Right cardiac atrium (tissue), 5 donors: ENCODE data around the gene GRM3. TPM values are rescaled to one million over a fixed set of nuclear protein-coding genes. Genes with fewer than 3 reads are reported as not detected.

Source experiments
- ATAC-seq, 2 donors: fragments of 200-7000 bp; cut with Tn5 transposase; one replicate each; pipeline versions ENCODE4 v1.8.0 to v1.9.1; 2020; ENCODE audit warnings: moderate library complexity in 2 of 2, mild to moderate bottlenecking in 1 of 2
- DNase-seq, 3 donors: peaks; one replicate each; pipeline ENCODE4 v3.0.0-alpha.2; 2020
- H3K27ac ChIP-seq: one replicate; pipeline ENCODE4 v1.5.1; 2013; ENCODE audit warnings: mild to moderate bottlenecking, low read length, control low read depth, moderate library complexity
- H3K27me3 ChIP-seq: one replicate; pipeline ENCODE4 v1.6.1; 2013; ENCODE audit not compliant: control insufficient read depth, insufficient read depth
- H3K4me1 ChIP-seq: one replicate; pipeline ENCODE4 v1.6.1; 2013; ENCODE audit warnings: low read length; ENCODE audit not compliant: control insufficient read depth, insufficient read depth
- H3K4me3 ChIP-seq: one replicate; pipeline ENCODE4 v1.5.1; 2013; ENCODE audit warnings: low read length, control low read depth
- H3K9me3 ChIP-seq: one replicate; pipeline ENCODE4 v1.6.1; 2013; ENCODE audit warnings: low read length; ENCODE audit not compliant: control insufficient read depth
- WGBS: extraction: QIAGEN DNeasy Blood & Tissue Kit; methylation state at CpG from one replicate; pipeline ENCODE4 v1.1.7; 2013; 5-methylcytosine and 5-hydroxymethylcytosine counted together
- intact Hi-C, 4 donors: fragments of 100-400 bp; cut with DNase I; formaldehyde crosslinking; loops; one replicate each; pipeline versions ENCODE4 v1.11.0 to v1.14.0; 2022 to 2023
- polyA plus RNA-seq: library from polyadenylated mRNA; stranded (reverse); fragments of 200-250 nt; gene quantifications from one replicate; pipeline ENCODE4 v1.2.3, GENCODE V29; 2013
- total RNA-seq, 4 donors: library from RNA; stranded (reverse); fragmentation: NEBNext Ultra II Directional; extraction: Animal tissue kit (Norgen Biotek cat#: 25700); gene quantifications; one replicate each; pipeline ENCODE4 v1.2.1, GENCODE V29; 2021
- donor health status: healthy with polysubstance abuse.
- donor health status: DM: no; HTN: yes; CAD: no.
- donor health status: DM: no; HTN: no; CAD: no.
- donor health status: DM: no; HTN: yes; CAD: no; lungs with severe emphysema.
- donor health status: DM: yes; HTN: yes; CAD: no.

The GRM3 gene
- total and polyA plus RNA-seq, 5 donors: 0.05 to 0.49 (median 0.16) TPM; not detected in 1

DNA sequence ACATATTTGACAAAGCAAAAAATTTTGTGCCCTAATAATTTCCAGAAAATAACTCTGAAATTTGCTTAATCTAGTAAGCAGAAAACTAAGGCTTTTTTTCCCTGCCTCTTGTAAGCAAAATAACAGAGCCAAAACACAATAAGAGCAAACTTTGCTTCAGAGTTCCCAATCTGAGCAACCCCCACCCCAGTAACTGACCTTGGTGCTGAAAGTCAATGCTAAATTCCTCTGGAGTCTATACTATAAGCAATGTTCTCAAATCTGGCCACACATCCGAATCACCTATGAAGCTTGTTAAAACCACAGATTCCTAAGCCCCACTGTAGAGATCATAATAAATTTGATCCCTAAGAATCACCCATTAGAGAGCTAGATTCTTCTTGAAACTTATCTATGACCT lies 265.2 kb downstream of the GRM3 start:
- no peak overlapping the region for H3K27ac ChIP-seq
- H3K27me3 ChIP-seq: no peaks in the 10 kb centered on the region
- H3K9me3 ChIP-seq: no peaks in the 10 kb centered on the region
- no peak for ATAC-seq
- no peak for DNase-seq
- WGBS: 57% methylated on average over 1 of the region's 1 CpG
- no peak overlapping the region for H3K4me3 ChIP-seq
- H3K4me1 ChIP-seq: no peaks in the 10 kb centered on the region
- intact Hi-C loops: loop anchor here in 2 of 4 donors (10.0 kb wide), 1 partner anchor 1024 kb away; no protein-coding TSS in a partner anchor

DNA sequence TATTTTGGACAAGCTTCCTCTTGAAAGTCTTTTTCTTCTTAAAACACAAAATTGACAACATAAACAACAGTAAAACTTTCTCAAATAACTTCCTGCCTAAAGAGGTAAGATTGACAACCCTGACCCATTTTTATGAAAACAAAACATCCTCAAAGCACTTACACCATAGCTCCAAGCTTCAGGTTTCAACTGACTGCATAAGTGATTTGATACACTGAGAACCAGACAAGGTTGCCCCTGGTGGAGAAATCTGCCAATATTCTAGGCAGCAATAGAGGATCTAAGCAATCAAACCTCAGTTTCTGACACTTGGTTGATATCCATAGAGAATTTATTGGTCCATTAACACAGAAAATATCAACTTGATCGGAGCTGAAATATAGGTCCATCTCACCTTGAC lies 267.9 kb downstream of the GRM3 start:
- ATAC-seq: no peak
- intact Hi-C loops: no loop called here
- 94% methylated on average over 1 of the region's 1 CpG for WGBS

GRCh38 chr7:86913709-86914108 lies 270.0 kb downstream of the GRM3 start:
- no peak for ATAC-seq

More for the DNA sequence above, 267.9 kb downstream of the GRM3 start:
- no peak for DNase-seq
- H3K27me3 ChIP-seq: no peaks in the 10 kb centered on the region
- H3K27ac ChIP-seq: no peak overlapping the region
- no peaks in the 10 kb centered on the region for H3K4me1 ChIP-seq
- H3K9me3 ChIP-seq: no peaks in the 10 kb centered on the region
- no peak overlapping the region for H3K4me3 ChIP-seq

More at GRCh38 chr7:86913709-86914108, 270.0 kb downstream of the GRM3 start:
- H3K4me1 ChIP-seq: no peaks in the 10 kb centered on the region
- intact Hi-C loops: no loop called here
- H3K9me3 ChIP-seq: no peaks in the 10 kb centered on the region
- no peak overlapping the region for H3K4me3 ChIP-seq
- no peaks in the 10 kb centered on the region for H3K27me3 ChIP-seq
- WGBS: 61% methylated on average over 4 of the region's 4 CpGs
- DNase-seq: no peak
- H3K27ac ChIP-seq: no peak overlapping the region
